ENCODE data around the gene THAP4. TPM values are rescaled to one million over a fixed set of nuclear protein-coding genes. Genes with fewer than 3 reads are reported as not detected.

The THAP4 gene
- total RNA-seq, 1 experiment from 2014 or later: 88.6 TPM

Other genes with a start within 250 kb of the THAP4 start
- 214 to 232 TPM (median 222 TPM) in 3 replicates for gene STK25, start 128.6 kb downstream of the THAP4 start, total RNA-seq (2021)
- gene BOK, start 78.4 kb downstream of the THAP4 start, total RNA-seq (2021): 35.1 to 39.4 TPM (median 37.4 TPM) in 3 replicates
- gene ATG4B, start 535 bp upstream of the THAP4 start, total RNA-seq (2021): 113 to 133 TPM (median 127 TPM) in 3 replicates
- 79.9 to 88.1 TPM (median 87.7 TPM) in 3 replicates for gene DTYMK, start 49.7 kb upstream of the THAP4 start, total RNA-seq (2021)
- gene ING5, start 64.9 kb upstream of the THAP4 start, total RNA-seq (2021): 43.1 to 47.4 TPM (median 45.3 TPM) in 3 replicates
- 22.7 to 28.1 TPM (median 26.8 TPM) in 3 replicates for gene D2HGDH, start 97.5 kb upstream of the THAP4 start, total RNA-seq (2021)
- 0.73 to 0.98 TPM (median 0.78 TPM) in 3 replicates for gene GAL3ST2, start 139.7 kb upstream of the THAP4 start, total RNA-seq (2021)
- gene NEU4, start 172.0 kb upstream of the THAP4 start, total RNA-seq (2021): 2.2 to 4.1 TPM (median 3.0 TPM) in 3 replicates
- gene PDCD1, start 221.7 kb upstream of the THAP4 start, total RNA-seq (2021): 0.25 to 0.52 TPM (median 0.30 TPM) in 3 replicates
- not detected in 3 replicates for gene RTP5, start 232.6 kb upstream of the THAP4 start, total RNA-seq (2021)

All from WTC11 (cell line).